ENCODE measurements around the gene ARHGEF16.

DNA sequence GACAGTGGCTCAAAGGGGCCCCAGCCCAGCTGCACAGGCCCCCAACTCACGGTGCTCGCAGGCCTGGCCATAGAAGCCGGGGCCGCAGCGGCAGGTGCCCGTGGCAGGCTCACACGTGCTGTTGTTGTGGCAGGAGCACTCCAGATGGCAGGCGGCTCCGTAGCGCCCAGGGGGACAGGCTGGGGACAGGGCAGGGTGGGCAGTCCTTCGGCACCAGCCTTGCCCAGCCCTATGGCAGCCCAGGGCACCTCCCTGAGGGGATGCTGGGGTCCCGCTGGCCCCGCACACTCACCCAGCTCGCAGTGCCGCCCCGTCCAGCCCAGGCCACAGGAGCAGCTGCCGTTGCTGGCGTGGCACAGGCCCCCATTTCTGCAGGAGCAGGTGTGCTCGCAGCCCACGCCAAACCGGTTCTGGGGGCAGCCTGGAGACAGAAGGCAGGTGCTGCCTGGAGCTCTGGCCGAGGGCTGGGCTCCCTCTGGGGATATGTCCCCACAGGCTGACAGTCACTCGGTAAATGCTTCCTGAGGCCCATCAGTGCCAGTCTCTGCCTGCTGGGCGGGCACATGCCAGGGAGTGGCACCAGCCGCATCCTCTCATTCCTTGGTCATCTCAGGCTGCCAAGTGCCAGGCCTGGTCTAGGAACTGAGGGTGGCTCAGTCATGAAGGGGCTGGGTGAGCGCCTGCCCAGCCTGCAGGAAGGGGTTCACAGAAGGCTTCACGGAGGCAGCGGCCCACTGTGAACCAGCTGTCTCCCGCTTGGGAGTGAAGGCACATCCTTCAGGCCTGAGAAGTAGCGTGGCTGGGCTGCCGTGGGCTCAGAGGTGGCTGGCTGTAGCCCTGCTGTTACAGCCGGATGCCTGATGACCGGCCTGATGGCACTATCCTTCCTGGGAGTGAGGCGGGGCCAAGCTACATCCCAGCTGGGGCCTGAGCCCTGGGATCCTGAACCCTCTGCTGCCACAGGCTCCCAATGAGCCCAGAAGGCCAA, 40.1 kb downstream of the ARHGEF16 start:
- TF ChIP-seq, protein P1, sequence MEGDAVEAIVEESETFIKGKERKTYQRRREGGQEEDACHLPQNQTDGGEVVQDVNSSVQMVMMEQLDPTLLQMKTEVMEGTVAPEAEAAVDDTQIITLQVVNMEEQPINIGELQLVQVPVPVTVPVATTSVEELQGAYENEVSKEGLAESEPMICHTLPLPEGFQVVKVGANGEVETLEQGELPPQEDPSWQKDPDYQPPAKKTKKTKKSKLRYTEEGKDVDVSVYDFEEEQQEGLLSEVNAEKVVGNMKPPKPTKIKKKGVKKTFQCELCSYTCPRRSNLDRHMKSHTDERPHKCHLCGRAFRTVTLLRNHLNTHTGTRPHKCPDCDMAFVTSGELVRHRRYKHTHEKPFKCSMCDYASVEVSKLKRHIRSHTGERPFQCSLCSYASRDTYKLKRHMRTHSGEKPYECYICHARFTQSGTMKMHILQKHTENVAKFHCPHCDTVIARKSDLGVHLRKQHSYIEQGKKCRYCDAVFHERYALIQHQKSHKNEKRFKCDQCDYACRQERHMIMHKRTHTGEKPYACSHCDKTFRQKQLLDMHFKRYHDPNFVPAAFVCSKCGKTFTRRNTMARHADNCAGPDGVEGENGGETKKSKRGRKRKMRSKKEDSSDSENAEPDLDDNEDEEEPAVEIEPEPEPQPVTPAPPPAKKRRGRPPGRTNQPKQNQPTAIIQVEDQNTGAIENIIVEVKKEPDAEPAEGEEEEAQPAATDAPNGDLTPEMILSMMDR (IDR thresholded peaks at IDR 0.05; ENCODE audit: poor library complexity) = no peak
- TF ChIP-seq EZH2 (IDR thresholded peaks at IDR 0.05; ENCODE audit: borderline replicate concordance) = no peak
